GM18867 (cell line): ENCODE measurements around the gene BCL2.
A peak's percentile ranks its signal among the peaks of the same experiment; 100 is the strongest.

Experiments
- ATAC-seq: cut with Tn5 transposase; IDR thresholded peaks from one replicate; pipeline ENCODE4 v1.9.1; 2021; ENCODE audit warnings: mild to moderate bottlenecking, moderate library complexity; ENCODE audit not compliant: unreplicated experiment

The BCL2 gene

GRCh38 chr18:63148449-63149301 lies 170.9 kb downstream of the BCL2 start:
- ATAC-seq: no peak

- ATAC-seq: no peak
Measured at GRCh38 chr18:63147973-63148372, 171.6 kb downstream of the BCL2 start.

- no peak for ATAC-seq
Measured at GRCh38 chr18:63146828-63147409, 172.7 kb downstream of the BCL2 start.

GRCh38 chr18:63145851-63146555 lies 173.6 kb downstream of the BCL2 start:
- ATAC-seq: no peak

- ATAC-seq: no peak
Measured at GRCh38 chr18:63145166-63145850, 174.3 kb downstream of the BCL2 start.

- ATAC-seq: no peak
Measured at GRCh38 chr18:63144748-63145147, 174.8 kb downstream of the BCL2 start.

- no peak for ATAC-seq
Measured at GRCh38 chr18:63143330-63143771, 176.2 kb downstream of the BCL2 start.

- no peak for ATAC-seq
Measured at GRCh38 chr18:63142594-63143225, 176.9 kb downstream of the BCL2 start.

GRCh38 chr18:63141778-63142176 lies 177.8 kb downstream of the BCL2 start:
- peak; percentile 51 for ATAC-seq

GRCh38 chr18:63140997-63141777 lies 178.4 kb downstream of the BCL2 start:
- no peak for ATAC-seq

- ATAC-seq: no peak
Measured at GRCh38 chr18:63140038-63140450, 179.5 kb downstream of the BCL2 start.

GRCh38 chr18:63138436-63139340 lies 180.9 kb downstream of the BCL2 start:
- peak; percentile 59 for ATAC-seq

GRCh38 chr18:63137999-63138435 lies 181.6 kb downstream of the BCL2 start:
- peak; percentile 25 for ATAC-seq

- no peak for ATAC-seq
Measured at GRCh38 chr18:63135101-63135500, 184.5 kb downstream of the BCL2 start.

- no peak for ATAC-seq
Measured at GRCh38 chr18:63132819-63133200, 186.8 kb downstream of the BCL2 start.

- ATAC-seq: no peak
Measured at GRCh38 chr18:63131959-63132818, 187.4 kb downstream of the BCL2 start.

- ATAC-seq: peak; percentile 62
Measured at GRCh38 chr18:63131106-63131958, 188.2 kb downstream of the BCL2 start.
